ENCODE measurements around the gene MTR.

- TF ChIP-seq, protein P1, sequence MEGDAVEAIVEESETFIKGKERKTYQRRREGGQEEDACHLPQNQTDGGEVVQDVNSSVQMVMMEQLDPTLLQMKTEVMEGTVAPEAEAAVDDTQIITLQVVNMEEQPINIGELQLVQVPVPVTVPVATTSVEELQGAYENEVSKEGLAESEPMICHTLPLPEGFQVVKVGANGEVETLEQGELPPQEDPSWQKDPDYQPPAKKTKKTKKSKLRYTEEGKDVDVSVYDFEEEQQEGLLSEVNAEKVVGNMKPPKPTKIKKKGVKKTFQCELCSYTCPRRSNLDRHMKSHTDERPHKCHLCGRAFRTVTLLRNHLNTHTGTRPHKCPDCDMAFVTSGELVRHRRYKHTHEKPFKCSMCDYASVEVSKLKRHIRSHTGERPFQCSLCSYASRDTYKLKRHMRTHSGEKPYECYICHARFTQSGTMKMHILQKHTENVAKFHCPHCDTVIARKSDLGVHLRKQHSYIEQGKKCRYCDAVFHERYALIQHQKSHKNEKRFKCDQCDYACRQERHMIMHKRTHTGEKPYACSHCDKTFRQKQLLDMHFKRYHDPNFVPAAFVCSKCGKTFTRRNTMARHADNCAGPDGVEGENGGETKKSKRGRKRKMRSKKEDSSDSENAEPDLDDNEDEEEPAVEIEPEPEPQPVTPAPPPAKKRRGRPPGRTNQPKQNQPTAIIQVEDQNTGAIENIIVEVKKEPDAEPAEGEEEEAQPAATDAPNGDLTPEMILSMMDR (IDR thresholded peaks at IDR 0.05) = no peak
- TF ChIP-seq ZFX (IDR thresholded peaks at IDR 0.05; ENCODE audit: borderline replicate concordance) = no peak
Measured at GRCh38 chr1:236850077-236850979, 55.2 kb downstream of the MTR start.
